ENCODE results near the gene SDK1.

Gene SDK1

GRCh38 chr7:3415861-3416312 lies 114.8 kb downstream of the SDK1 start:
- no peak for DNase-seq

- DNase-seq: no peak
Observed at GRCh38 chr7:3416453-3416852, 115.4 kb downstream of the SDK1 start.

- DNase-seq: no peak
Observed at GRCh38 chr7:3425087-3425486, 124.0 kb downstream of the SDK1 start.

- no peak for DNase-seq
Observed at GRCh38 chr7:3426064-3426463, 125.0 kb downstream of the SDK1 start.

GRCh38 chr7:3427957-3428356 lies 126.9 kb downstream of the SDK1 start:
- DNase-seq: no peak

- no peak for DNase-seq
Observed at GRCh38 chr7:3429981-3430380, 128.9 kb downstream of the SDK1 start.

GRCh38 chr7:3430588-3430987 lies 129.5 kb downstream of the SDK1 start:
- no peak for DNase-seq

- no peak for DNase-seq
Observed at GRCh38 chr7:3431306-3431705, 130.3 kb downstream of the SDK1 start.

GRCh38 chr7:3432911-3433310 lies 131.9 kb downstream of the SDK1 start:
- DNase-seq: no peak

- DNase-seq: no peak
Observed at GRCh38 chr7:3434611-3435010, 133.6 kb downstream of the SDK1 start.

GRCh38 chr7:3436112-3436511 lies 135.1 kb downstream of the SDK1 start:
- DNase-seq: no peak

GRCh38 chr7:3436746-3437145 lies 135.7 kb downstream of the SDK1 start:
- no peak for DNase-seq

- DNase-seq: no peak
Observed at GRCh38 chr7:3437467-3437866, 136.4 kb downstream of the SDK1 start.

- no peak for DNase-seq
Observed at GRCh38 chr7:3438352-3438751, 137.3 kb downstream of the SDK1 start.

- no peak for DNase-seq
Observed at GRCh38 chr7:3439333-3440030, 138.4 kb downstream of the SDK1 start.

- no peak for DNase-seq
Observed at GRCh38 chr7:3440509-3440908, 139.5 kb downstream of the SDK1 start.

- no peak for DNase-seq
Observed at GRCh38 chr7:3443716-3444115, 142.7 kb downstream of the SDK1 start.

- no peak for DNase-seq
Observed at GRCh38 chr7:3446786-3447185, 145.7 kb downstream of the SDK1 start.

- no peak for DNase-seq
Observed at GRCh38 chr7:3451701-3452100, 150.6 kb downstream of the SDK1 start.

- no peak for DNase-seq
Observed at GRCh38 chr7:3453398-3453797, 152.3 kb downstream of the SDK1 start.

GRCh38 chr7:3455806-3456595 lies 154.9 kb downstream of the SDK1 start:
- no peak for DNase-seq

- DNase-seq: no peak
Observed at GRCh38 chr7:3459111-3459510, 158.1 kb downstream of the SDK1 start.

GRCh38 chr7:3461923-3462322 lies 160.9 kb downstream of the SDK1 start:
- DNase-seq: no peak

GRCh38 chr7:3463696-3464095 lies 162.6 kb downstream of the SDK1 start:
- DNase-seq: no peak
